Nephron progenitor cell (in vitro differentiated cells): ENCODE measurements around the gene NGEF.
A peak's percentile ranks its signal among the peaks of the same experiment; 100 is the strongest.

ENCODE experiments used
- DNase-seq: peaks from one replicate; pipeline ENCODE4 v3.0.0; 2021
- H3K27ac Mint-ChIP-seq: 2 replicates; pipeline ENCODE4 v1.8.0; 2021; ENCODE audit warnings: mild to moderate bottlenecking, moderate library complexity, mixed read lengths
- H3K27me3 Mint-ChIP-seq: 2 replicates; pipeline ENCODE4 v1.8.0; 2021; ENCODE audit warnings: mild to moderate bottlenecking, low read depth, mixed read lengths; ENCODE audit not compliant: poor library complexity
- H3K36me3 Mint-ChIP-seq: 2 replicates; pipeline ENCODE4 v1.8.0; 2021; ENCODE audit warnings: low read depth, mixed read lengths
- H3K4me1 Mint-ChIP-seq: 2 replicates; pipeline ENCODE4 v1.8.0; 2021; ENCODE audit warnings: mixed read lengths
- H3K4me3 Mint-ChIP-seq: 2 replicates; pipeline ENCODE4 v1.8.0; 2021; ENCODE audit warnings: mild to moderate bottlenecking, moderate library complexity, mixed read lengths
- H3K9me3 Mint-ChIP-seq: 2 replicates; pipeline ENCODE4 v1.8.0; 2021; ENCODE audit warnings: mild to moderate bottlenecking, moderate library complexity, mixed read lengths
- CTCF ChIP-seq: fragments of 200-600 bp; sonication (generic); IDR thresholded peaks from 2 replicates; pipeline ENCODE4 v1.5.0; 2021; ENCODE audit warnings: antibody characterized with exemption

NGEF gene

GRCh38 chr2:232875256-232876121, 137.6 kb downstream of the NGEF start:
- Mint-ChIP-seq H3K27ac (no peak overlapping the region), H3K4me3 (peak overlapping the region; percentile 62), H3K4me1 (peaks cover 26% of the 10 kb centered on the region), H3K36me3 (no peaks in the 10 kb centered on the region), H3K9me3 (no peaks in the 10 kb centered on the region), H3K27me3 (peaks cover 37% of the 10 kb centered on the region)
- no peak for DNase-seq
- TF ChIP-seq CTCF, result no peak

- no peak overlapping the region for H3K27ac Mint-ChIP-seq
- peaks cover 37% of the 10 kb centered on the region for H3K27me3 Mint-ChIP-seq
- no peak for DNase-seq
- peak overlapping the region; percentile 62 for H3K4me3 Mint-ChIP-seq
- peaks cover 26% of the 10 kb centered on the region for H3K4me1 Mint-ChIP-seq
- no peaks in the 10 kb centered on the region for H3K9me3 Mint-ChIP-seq
- no peaks in the 10 kb centered on the region for H3K36me3 Mint-ChIP-seq
- TF ChIP-seq CTCF, result no peak
Measured at GRCh38 chr2:232874677-232875223, 138.3 kb downstream of the NGEF start.

- Mint-ChIP-seq H3K27ac (no peak overlapping the region), H3K9me3 (no peaks in the 10 kb centered on the region), H3K27me3 (peaks cover 42% of the 10 kb centered on the region), H3K4me3 (no peak overlapping the region), H3K4me1 (peaks cover 32% of the 10 kb centered on the region), H3K36me3 (no peaks in the 10 kb centered on the region)
- no peak for TF ChIP-seq CTCF
- DNase-seq, result no peak
Measured at GRCh38 chr2:232873909-232874641, 139.0 kb downstream of the NGEF start.

- Mint-ChIP-seq H3K9me3 (no peaks in the 10 kb centered on the region), H3K4me3 (no peak overlapping the region), H3K27ac (no peak overlapping the region), H3K27me3 (peaks cover 39% of the 10 kb centered on the region), H3K36me3 (no peaks in the 10 kb centered on the region), H3K4me1 (peaks cover 34% of the 10 kb centered on the region)
- TF ChIP-seq CTCF, result no peak
- no peak for DNase-seq
Measured at GRCh38 chr2:232873292-232873908, 139.7 kb downstream of the NGEF start.

- peaks cover 33% of the 10 kb centered on the region for H3K27me3 Mint-ChIP-seq
- peaks cover 33% of the 10 kb centered on the region for H3K4me1 Mint-ChIP-seq
- H3K27ac Mint-ChIP-seq, result no peak overlapping the region
- no peak for DNase-seq
- H3K9me3 Mint-ChIP-seq, result no peaks in the 10 kb centered on the region
- H3K36me3 Mint-ChIP-seq, result no peaks in the 10 kb centered on the region
- no peak for TF ChIP-seq CTCF
- no peak overlapping the region for H3K4me3 Mint-ChIP-seq
Measured at GRCh38 chr2:232872826-232873225, 140.2 kb downstream of the NGEF start.
